Thyroid gland (tissue), 4 donors: ENCODE data around the gene DNAJC3.

ENCODE experiments used
- POLR2A ChIP-seq, 2 donors: fragments of 450-650 bp; IDR thresholded peaks; one replicate each; pipeline ENCODE4 v1.6.1; 2017; ENCODE audit warnings: antibody characterized with exemption in 2 of 2, mild to moderate bottlenecking in 2 of 2, moderate library complexity in 1 of 2
- TF ChIP-seq, protein P1 (sequence below), 6 experiments: fragments of 200-600 bp in 3 of 6; fragments of 450-650 bp in 3 of 6; sonication (generic) in 3 of 6; IDR thresholded peaks; one replicate each; pipeline ENCODE4 v1.5.1; 2016 to 2019; ENCODE audit warnings: antibody characterized with exemption in 6 of 6, mild to moderate bottlenecking in 2 of 6, inconsistent platforms in 1 of 6, moderate library complexity in 1 of 6

DNA sequence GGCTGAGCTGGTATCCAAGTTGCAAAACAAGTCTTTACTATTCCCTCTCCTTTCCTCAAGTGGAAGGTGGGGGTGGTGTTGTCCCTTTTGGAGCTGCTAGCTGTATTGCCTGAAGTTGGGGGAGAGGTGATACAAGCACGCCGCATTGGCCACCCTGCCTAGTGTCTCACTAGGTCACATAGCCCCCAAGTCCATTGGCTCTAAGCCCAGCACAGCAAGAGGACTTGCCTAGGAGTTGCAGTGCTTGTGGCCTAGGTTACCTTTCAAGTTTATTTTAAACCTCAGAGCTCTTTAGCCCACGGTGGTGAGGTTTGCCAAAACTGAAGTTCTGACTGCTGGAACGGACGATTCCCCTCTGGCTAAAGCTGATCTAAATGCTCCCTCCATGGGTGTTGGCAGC, 5.3 kb upstream of the DNAJC3 start:
- TF ChIP-seq, protein P1, sequence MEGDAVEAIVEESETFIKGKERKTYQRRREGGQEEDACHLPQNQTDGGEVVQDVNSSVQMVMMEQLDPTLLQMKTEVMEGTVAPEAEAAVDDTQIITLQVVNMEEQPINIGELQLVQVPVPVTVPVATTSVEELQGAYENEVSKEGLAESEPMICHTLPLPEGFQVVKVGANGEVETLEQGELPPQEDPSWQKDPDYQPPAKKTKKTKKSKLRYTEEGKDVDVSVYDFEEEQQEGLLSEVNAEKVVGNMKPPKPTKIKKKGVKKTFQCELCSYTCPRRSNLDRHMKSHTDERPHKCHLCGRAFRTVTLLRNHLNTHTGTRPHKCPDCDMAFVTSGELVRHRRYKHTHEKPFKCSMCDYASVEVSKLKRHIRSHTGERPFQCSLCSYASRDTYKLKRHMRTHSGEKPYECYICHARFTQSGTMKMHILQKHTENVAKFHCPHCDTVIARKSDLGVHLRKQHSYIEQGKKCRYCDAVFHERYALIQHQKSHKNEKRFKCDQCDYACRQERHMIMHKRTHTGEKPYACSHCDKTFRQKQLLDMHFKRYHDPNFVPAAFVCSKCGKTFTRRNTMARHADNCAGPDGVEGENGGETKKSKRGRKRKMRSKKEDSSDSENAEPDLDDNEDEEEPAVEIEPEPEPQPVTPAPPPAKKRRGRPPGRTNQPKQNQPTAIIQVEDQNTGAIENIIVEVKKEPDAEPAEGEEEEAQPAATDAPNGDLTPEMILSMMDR (IDR thresholded peaks at IDR 0.05), result no peak
- no peak for TF ChIP-seq POLR2A (IDR thresholded peaks at IDR 0.05)
